Measurements from ENCODE around the gene TMEM114. TPM values are rescaled to one million over a fixed set of nuclear protein-coding genes. Genes with fewer than 3 reads are reported as not detected.

TMEM114 gene
- polyA plus RNA-seq, 1 donor (not counting 4 experiments of a cell fraction or from before 2014, with no cell fraction given) = not detected

- dilution Hi-C loops (cut with MboI; ENCODE audit: extremely low pct_ligation_motif_present, low sequenced_read_pairs) = no loop called here
- Histone ChIP-seq H3K79me2 (ENCODE audit: control insufficient read depth, insufficient read depth, low read length) (peaks cover 21% of the 10 kb centered on the region), H3K27ac (ENCODE audit: control insufficient read depth, insufficient read depth, low read length) (no peak overlapping the region), H3K4me1 (ENCODE audit: control insufficient read depth, extremely low read depth, insufficient read depth, low read length) (no peaks in the 10 kb centered on the region), H3K4me2 (ENCODE audit: control insufficient read depth, extremely low read depth, insufficient read depth, low read depth, low read length) (no peak overlapping the region), H4K20me1 (ENCODE audit: control insufficient read depth, extremely low read depth, insufficient read depth, low read length) (no peaks in the 10 kb centered on the region), H3K4me3 (ENCODE audit: control insufficient read depth in 2 of 3, extremely low read depth in 1 of 3, insufficient read depth in 2 of 3, low read depth in 1 of 3, low read length in 3 of 3) (no peak overlapping the region), H2AFZ (ENCODE audit: control insufficient read depth, low read length) (no peak overlapping the region), H3K36me3 (ENCODE audit: control insufficient read depth in 2 of 2, extremely low read depth in 1 of 2, insufficient read depth in 2 of 2, low read length in 2 of 2) (peaks cover 45 to 57% of the 10 kb centered on the region in 2 experiments), H3K9me3 (ENCODE audit: control insufficient read depth, low read depth, low read length) (no peaks in the 10 kb centered on the region), H3K27me3 (ENCODE audit: control insufficient read depth, extremely low read depth, insufficient read depth, low read length) (no peaks in the 10 kb centered on the region), H3K9me1 (ENCODE audit: control insufficient read depth, extremely low read depth, insufficient read depth, low read length) (no peaks in the 10 kb centered on the region), H3K9ac (ENCODE audit: control insufficient read depth, extremely low read depth, insufficient read depth, low read length) (no peak overlapping the region)
- TF ChIP-seq CTCF (optimal IDR thresholded peaks at IDR 0.05 in 1 of 3, IDR thresholded peaks at IDR 0.05 in 1 of 3, conservative IDR thresholded peaks at IDR 0.05 in 1 of 3; ENCODE audit: extremely low read depth in 1 of 3, insufficient read depth in 2 of 3, low read length in 3 of 3) (no peak), EZH2 (IDR thresholded peaks at IDR 0.05; ENCODE audit: low read length) (no peak)
- FAIRE-seq (no peak), DNase-seq (ENCODE audit: low read depth, low spot score) (no peak)
Observed at GRCh38 chr16:8630255-8630953, 40.1 kb upstream of the TMEM114 start.

GRCh38 chr16:8628981-8629725 is 38.8 kb upstream of the TMEM114 start:
- Histone ChIP-seq H3K27ac (ENCODE audit: control insufficient read depth, insufficient read depth, low read length) (no peak overlapping the region), H2AFZ (ENCODE audit: control insufficient read depth, low read length) (no peak overlapping the region), H3K36me3 (ENCODE audit: control insufficient read depth in 2 of 2, extremely low read depth in 1 of 2, insufficient read depth in 2 of 2, low read length in 2 of 2) (peaks cover 41 to 53% of the 10 kb centered on the region in 2 experiments), H3K4me1 (ENCODE audit: control insufficient read depth, extremely low read depth, insufficient read depth, low read length) (no peaks in the 10 kb centered on the region), H3K4me3 (ENCODE audit: control insufficient read depth in 2 of 3, extremely low read depth in 1 of 3, insufficient read depth in 2 of 3, low read depth in 1 of 3, low read length in 3 of 3) (no peak overlapping the region), H3K27me3 (ENCODE audit: control insufficient read depth, extremely low read depth, insufficient read depth, low read length) (no peaks in the 10 kb centered on the region), H4K20me1 (ENCODE audit: control insufficient read depth, extremely low read depth, insufficient read depth, low read length) (no peaks in the 10 kb centered on the region), H3K9ac (ENCODE audit: control insufficient read depth, extremely low read depth, insufficient read depth, low read length) (no peak overlapping the region), H3K79me2 (ENCODE audit: control insufficient read depth, insufficient read depth, low read length) (peaks cover 31% of the 10 kb centered on the region), H3K4me2 (ENCODE audit: control insufficient read depth, extremely low read depth, insufficient read depth, low read depth, low read length) (no peak overlapping the region), H3K9me3 (ENCODE audit: control insufficient read depth, low read depth, low read length) (no peaks in the 10 kb centered on the region), H3K9me1 (ENCODE audit: control insufficient read depth, extremely low read depth, insufficient read depth, low read length) (no peaks in the 10 kb centered on the region)
- dilution Hi-C loops (cut with MboI; ENCODE audit: extremely low pct_ligation_motif_present, low sequenced_read_pairs) = no loop called here
- TF ChIP-seq CTCF (optimal IDR thresholded peaks at IDR 0.05 in 1 of 3, IDR thresholded peaks at IDR 0.05 in 1 of 3, conservative IDR thresholded peaks at IDR 0.05 in 1 of 3; ENCODE audit: extremely low read depth in 1 of 3, insufficient read depth in 2 of 3, low read length in 3 of 3) (no peak), EZH2 (IDR thresholded peaks at IDR 0.05; ENCODE audit: low read length) (no peak)
- DNase-seq (ENCODE audit: low read depth, low spot score) = no peak
- FAIRE-seq = no peak

Measured in keratinocyte (primary cell).